ENCODE measurements around the gene SSC5D. TPM values are rescaled to one million over a fixed set of nuclear protein-coding genes. Genes with fewer than 3 reads are reported as not detected.
A peak's percentile ranks its signal among the peaks of the same experiment; 100 is the strongest.

Gene SSC5D
- total and polyA plus RNA-seq, 2 of the 4 experiments (the other 2 are of a cell fraction) = 1.4 to 19.1 TPM

DNA sequence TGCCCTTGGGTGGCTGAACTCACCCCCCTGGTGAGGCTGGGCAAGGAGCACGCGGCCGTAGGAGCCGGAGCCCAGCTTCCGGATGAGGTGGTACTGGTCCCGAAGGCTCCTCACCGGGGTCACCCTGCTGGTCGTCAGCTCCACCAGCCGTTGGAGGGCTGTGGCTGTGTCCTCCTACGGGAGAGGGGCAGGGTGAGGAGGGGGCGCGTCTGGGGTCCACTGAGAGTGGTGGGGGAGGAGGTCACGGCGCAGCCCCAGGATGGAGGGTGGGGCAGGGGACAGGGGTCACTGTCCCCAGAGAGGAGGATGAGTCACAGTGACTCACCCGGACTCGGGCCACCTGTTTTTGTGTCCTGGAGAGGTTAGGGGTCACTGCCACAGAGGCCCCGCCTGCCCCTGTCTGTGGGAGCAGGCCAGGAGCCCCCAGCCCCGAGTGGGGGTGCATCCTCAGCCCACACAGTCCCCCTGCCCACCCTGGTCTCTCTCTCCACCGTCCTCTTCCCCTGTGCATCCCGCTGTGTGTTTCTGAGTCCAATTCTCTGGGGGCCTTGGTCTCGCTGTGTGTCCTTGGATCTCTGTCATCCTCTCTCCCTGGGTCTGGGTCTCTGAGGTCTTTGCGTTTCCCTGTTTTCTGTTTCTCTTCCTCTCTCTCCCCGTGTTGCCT is 56.7 kb downstream of the SSC5D start:
- Histone ChIP-seq H4K20me1 (ENCODE audit: insufficient read depth, low read length) (no peaks in the 10 kb centered on the region), H3K4me2 (ENCODE audit: low read depth, low read length) (no peak overlapping the region), H3K27ac (ENCODE audit: insufficient read depth, low read length) (no peak overlapping the region), H2BK20ac (ENCODE audit: low read depth, low read length) (no peak overlapping the region), H3K9me1 (ENCODE audit: insufficient read depth, low read length) (0 out of 2 replicates have a peak, but pooled peaks cover 5% of the 10 kb centered on the region), H3K9me3 (ENCODE audit: control insufficient read depth, insufficient read depth, low read length) (no peaks in the 10 kb centered on the region; the same call in 1 of the 2 replicates), H2AFZ (replicated peaks; ENCODE audit: low read length, poor library complexity) (no peak overlapping the region), H3K79me1 (ENCODE audit: low read depth in 1 of 2, low read length in 2 of 2) (no peaks in the 10 kb centered on the region), H2AK5ac (ENCODE audit: low read depth, low read length) (0 out of 2 replicates have a peak overlapping the region, but pooled peaks have one; percentile 20), H4K5ac (ENCODE audit: low read depth, low read length) (no peak overlapping the region), H2AK9ac (replicated peaks; ENCODE audit: low read depth, low read length, poor library complexity) (no peak overlapping the region), H3K36me3 (ENCODE audit: control insufficient read depth, insufficient read depth, low read length) (no peaks in the 10 kb centered on the region), H3K9ac (ENCODE audit: low read depth, low read length) (no peak overlapping the region), H3K18ac (ENCODE audit: low read depth, low read length) (no peak overlapping the region), H3K27me3 (ENCODE audit: control insufficient read depth, insufficient read depth, low read length) (no peaks in the 10 kb centered on the region), H3K4me3 (ENCODE audit: insufficient read depth, low read depth, low read length) (no peak overlapping the region), H3K14ac (replicated peaks; ENCODE audit: low read depth, low read length) (no peak overlapping the region), H4K91ac (ENCODE audit: insufficient read depth, low read depth, low read length) (peak overlapping the region; percentile 73; the same call in 1 of the 2 replicates), H3K23ac (ENCODE audit: low read depth, low read length) (no peak overlapping the region), H3K4me1 (ENCODE audit: control insufficient read depth, insufficient read depth, low read length) (peaks cover 21% of the 10 kb centered on the region), H3K4ac (ENCODE audit: low read depth, low read length) (no peak overlapping the region), H3K56ac (ENCODE audit: extremely low read depth, insufficient read depth, low read length) (no peak overlapping the region), H4K8ac (ENCODE audit: low read depth in 2 of 2, low read length in 2 of 2) (no peak overlapping the region), H2BK15ac (ENCODE audit: low read depth, low read length) (no peak overlapping the region), H2BK120ac (ENCODE audit: low read depth, low read length) (peak overlapping the region; percentile 71; the same call in 1 of the 2 replicates), H2BK5ac (ENCODE audit: low read depth, low read length, poor library complexity, severe bottlenecking) (no peak overlapping the region)
- ATAC-seq (ENCODE audit: low read depth) (no peak), DNase-seq (no peak)
- dilution Hi-C loops (cut with HindIII; ENCODE audit: low sequenced_read_pairs, unreplicated experiment) = no loop called here
- ChIA-PET CTCF (interaction anchor here (0.6 kb wide), 1 partner anchor 17 kb away, joined by 3 read pairs; no protein-coding TSS in a partner anchor), POLR2A (ENCODE audit: unreplicated experiment) (no interaction called here)
- no TSS peak for BruUV-seq (replicated peaks)
- in situ Hi-C loops (cut with MboI; ENCODE audit: low sequenced_read_pairs) = no loop called here
- TF ChIP-seq MXI1 (IDR thresholded peaks at IDR 0.05; ENCODE audit: borderline replicate concordance, low read depth, low read length) (no peak), SMC3 (IDR thresholded peaks at IDR 0.05; ENCODE audit: low read depth, low read length) (no peak), POLR2A (IDR thresholded peaks at IDR 0.05; ENCODE audit: low read depth, low read length) (no peak), RFX5 (IDR thresholded peaks at IDR 0.05; ENCODE audit: low read depth, low read length) (no peak), CEBPB (IDR thresholded peaks at IDR 0.05; ENCODE audit: low read depth, low read length) (no peak), BHLHE40 (IDR thresholded peaks at IDR 0.05; ENCODE audit: low read depth, low read length) (no peak), RCOR1 (IDR thresholded peaks at IDR 0.05; ENCODE audit: insufficient replicate concordance, low read length) (no peak), MAZ (IDR thresholded peaks at IDR 0.05; ENCODE audit: borderline replicate concordance, low read depth, low read length) (no peak), MAFK (IDR thresholded peaks at IDR 0.05; ENCODE audit: low read depth, low read length) (no peak), FOS (IDR thresholded peaks at IDR 0.05; ENCODE audit: low read depth, low read length) (no peak)
- TF ChIP-seq, protein P1, sequence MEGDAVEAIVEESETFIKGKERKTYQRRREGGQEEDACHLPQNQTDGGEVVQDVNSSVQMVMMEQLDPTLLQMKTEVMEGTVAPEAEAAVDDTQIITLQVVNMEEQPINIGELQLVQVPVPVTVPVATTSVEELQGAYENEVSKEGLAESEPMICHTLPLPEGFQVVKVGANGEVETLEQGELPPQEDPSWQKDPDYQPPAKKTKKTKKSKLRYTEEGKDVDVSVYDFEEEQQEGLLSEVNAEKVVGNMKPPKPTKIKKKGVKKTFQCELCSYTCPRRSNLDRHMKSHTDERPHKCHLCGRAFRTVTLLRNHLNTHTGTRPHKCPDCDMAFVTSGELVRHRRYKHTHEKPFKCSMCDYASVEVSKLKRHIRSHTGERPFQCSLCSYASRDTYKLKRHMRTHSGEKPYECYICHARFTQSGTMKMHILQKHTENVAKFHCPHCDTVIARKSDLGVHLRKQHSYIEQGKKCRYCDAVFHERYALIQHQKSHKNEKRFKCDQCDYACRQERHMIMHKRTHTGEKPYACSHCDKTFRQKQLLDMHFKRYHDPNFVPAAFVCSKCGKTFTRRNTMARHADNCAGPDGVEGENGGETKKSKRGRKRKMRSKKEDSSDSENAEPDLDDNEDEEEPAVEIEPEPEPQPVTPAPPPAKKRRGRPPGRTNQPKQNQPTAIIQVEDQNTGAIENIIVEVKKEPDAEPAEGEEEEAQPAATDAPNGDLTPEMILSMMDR (conservative IDR thresholded peaks at IDR 0.05; ENCODE audit: low read depth, low read length) = no peak
- 75% methylated on average over 3 of the region's 23 CpGs; no CpG with 5 or more reads in 1 of the 2 experiments for WGBS, 2 experiments (ENCODE audit: extremely low coverage in 2 of 2, insufficient read length in 1 of 2)
- intact Hi-C loops (cut with micrococcal nuclease) = no loop called here

Data from IMR-90 (cell line).